SK-N-DZ (cell line): Measurements from ENCODE around the gene PCP4. TPM values are rescaled to one million over a fixed set of nuclear protein-coding genes. Genes with fewer than 3 reads are reported as not detected.
A peak's percentile ranks its signal among the peaks of the same experiment; 100 is the strongest.

Experiments used
- DNase-seq: peaks from one replicate; pipeline ENCODE4 v3.0.0-alpha.2; 2015; ENCODE audit warnings: low spot score
- polyA plus RNA-seq, 2 experiments: library from polyadenylated mRNA; depleted of rRNA; stranded (reverse); fragments of >200 nt; gene quantifications; 2 replicates each; pipeline ENCODE4 v1.2.3, GENCODE V29; 2014

PCP4 gene
- polyA plus RNA-seq (2014; cell fraction: cytosol; rRNA removed), result not detected in 2 replicates
- not detected in 2 replicates for polyA plus RNA-seq (2014; cell fraction: nucleus; rRNA removed)

GRCh38 chr21:39867198-39867650, at the start of gene PCP4:
TSS of gene PCP4 (plus strand) at chr21:39867438. CDS start at chr21:39867502, 64 bp downstream.
- peak; percentile 55 for DNase-seq

DNA sequence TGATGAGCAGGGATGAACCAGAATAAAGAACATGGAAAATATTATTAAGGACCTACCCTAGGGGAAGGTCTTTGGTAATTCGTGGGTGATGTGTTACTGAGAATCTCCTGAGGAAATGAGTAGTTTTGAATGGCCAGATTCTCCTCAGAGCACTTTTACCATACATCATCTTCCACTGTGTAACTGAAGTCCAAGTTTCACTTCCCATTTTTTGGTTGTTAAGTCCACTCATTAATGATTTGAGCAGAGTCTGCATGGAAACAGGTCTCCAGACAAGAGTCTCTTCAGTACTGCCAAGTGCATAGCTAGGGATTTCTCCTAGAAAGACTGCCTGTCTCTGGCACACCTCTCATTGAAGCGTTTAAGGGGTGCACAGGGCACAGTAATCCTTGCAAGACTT, 48.7 kb upstream of the PCP4 start:
- DNase-seq, result no peak

- DNase-seq, result no peak
Observed at GRCh38 chr21:39822042-39822441, 45.2 kb upstream of the PCP4 start.

GRCh38 chr21:39825250-39825649, 42.0 kb upstream of the PCP4 start:
- no peak for DNase-seq

DNA sequence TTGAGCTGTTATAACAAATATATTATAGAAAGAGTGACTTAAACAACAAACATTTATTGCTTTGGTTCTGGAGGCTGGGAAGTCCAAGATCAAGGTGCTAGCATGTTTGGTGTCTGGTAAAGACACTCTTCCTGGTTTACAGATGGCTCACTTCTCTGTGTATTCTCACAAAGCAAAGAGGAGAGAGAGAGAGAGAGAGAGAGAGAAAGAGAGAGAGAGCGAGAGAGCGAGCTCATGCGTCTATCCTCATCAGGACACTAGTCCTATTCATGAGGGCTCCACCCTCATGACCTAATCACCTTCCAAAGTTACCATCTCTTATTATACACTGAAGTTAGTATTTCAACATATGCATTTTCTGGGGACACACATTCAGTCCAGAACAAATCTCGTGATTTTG, 32.7 kb upstream of the PCP4 start:
- no peak for DNase-seq

DNA sequence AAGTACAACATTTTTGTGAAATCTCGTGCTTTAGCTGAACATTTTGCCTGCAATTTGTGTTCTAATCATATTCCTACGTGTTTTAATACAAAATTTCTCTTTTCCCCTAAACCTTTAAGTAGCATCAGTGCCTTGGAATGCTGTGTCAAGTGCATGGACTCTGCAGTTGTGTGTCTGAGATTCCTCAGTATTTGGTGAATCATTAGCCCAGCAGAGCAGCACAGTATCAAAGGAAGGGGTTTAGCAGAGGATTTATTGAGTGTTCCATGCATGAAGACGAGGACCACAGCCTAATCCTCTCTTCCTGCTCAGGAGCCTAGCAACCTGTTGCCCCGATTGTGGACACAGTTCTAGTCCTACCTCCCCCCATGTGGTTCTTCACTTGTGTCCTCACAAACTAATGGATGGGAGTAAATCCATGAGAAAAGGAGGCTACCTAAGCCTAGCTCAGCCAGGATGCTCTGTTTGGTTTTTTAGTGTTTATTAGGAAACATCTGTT, 29.3 kb upstream of the PCP4 start:
- DNase-seq, result no peak

- DNase-seq, result no peak
Observed at GRCh38 chr21:39840373-39841097, 26.7 kb upstream of the PCP4 start.

GRCh38 chr21:39842741-39843459, 24.3 kb upstream of the PCP4 start:
- DNase-seq, result no peak

DNA sequence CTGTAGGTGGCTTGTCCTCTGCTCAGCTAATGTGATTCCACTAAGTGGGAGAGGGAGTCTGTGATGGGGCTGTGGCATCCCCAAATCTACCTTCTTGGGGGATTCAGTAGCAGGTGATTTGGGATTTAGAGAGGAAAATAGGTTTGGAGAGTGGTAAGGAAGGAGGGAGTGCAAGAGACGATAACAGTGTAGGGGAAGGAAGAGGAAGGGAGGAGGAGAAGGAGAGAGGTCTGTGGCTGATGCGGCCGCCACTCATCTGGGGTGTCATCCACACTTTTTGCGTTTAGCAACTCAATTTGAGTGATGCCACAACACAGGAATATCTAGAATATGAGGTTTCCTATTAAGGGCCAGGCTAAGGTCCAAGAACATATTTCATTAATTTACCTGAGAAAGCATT, 23.8 kb upstream of the PCP4 start:
- no peak for DNase-seq

- DNase-seq, result no peak
Observed at GRCh38 chr21:39843916-39844315, 23.3 kb upstream of the PCP4 start.

GRCh38 chr21:39845571-39846130, 21.6 kb upstream of the PCP4 start:
- DNase-seq, result no peak

DNA sequence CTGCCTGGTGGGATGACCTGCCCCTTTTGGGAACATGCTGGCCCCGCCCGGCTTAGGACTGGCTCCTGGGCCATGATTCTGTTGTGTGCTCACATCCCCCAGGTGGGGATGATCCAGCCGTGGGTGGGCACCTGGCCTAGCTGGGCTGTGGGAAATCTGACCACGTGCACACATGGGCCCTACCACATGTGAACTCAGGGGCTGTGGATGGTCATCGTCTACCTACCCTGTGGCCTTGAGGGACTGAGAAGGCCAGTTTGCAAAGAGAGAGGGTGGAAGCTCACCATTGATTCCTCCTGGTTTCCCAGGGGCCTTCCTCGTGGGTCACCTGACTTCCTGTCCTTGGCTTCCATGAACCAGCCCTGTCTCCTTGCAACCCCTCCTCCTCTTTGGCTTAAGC, 19.4 kb upstream of the PCP4 start:
- no peak for DNase-seq

DNA sequence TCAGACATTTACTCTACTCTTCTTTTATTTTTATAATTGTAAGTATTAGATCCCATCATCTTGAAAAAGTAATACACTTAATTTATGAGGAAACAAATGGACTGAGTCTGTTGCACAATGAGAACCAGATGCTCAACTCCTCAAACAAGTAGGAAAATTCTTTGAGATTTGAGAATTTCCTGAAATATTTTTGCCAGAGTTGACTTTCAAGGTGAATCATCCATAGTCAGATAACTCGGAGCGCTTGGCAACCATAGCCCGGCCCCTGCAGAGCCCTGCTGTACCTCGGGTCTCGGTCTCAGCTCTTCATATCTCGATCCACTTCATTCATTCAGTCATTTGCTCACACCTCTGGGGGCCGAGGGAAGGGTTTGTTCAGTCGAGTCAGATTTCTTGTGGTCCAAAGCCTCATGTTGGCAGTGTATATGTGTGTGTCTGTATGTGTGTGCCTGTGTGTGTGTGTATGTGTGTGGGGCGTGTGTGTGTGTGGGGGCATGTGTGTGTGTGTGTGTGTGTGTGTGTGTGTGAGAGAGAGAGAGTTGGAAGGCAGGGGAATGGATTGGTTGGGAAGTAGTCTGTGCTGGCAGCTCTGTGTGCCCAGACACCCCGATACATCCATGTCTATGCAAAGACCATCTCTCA, 18.1 kb upstream of the PCP4 start:
- no peak for DNase-seq

DNA sequence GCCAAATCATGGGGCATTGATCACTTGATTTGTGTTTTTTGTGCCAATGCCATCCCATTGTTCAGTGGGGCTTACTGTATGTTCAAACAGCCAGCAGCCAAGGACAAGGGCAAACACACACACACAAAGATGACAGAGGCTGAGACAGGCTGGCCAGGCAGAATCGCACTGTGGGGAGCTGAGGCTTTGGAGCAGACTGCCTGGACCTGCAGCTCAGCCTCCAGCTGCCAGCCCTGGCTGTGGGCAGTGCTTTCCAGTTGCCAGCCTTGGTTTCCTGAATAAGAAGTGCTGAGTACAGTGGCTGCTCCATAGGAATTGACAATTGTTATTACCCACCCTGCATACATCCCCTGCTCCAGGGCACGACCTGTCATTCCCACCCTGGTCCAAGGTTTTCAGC, 16.9 kb upstream of the PCP4 start:
- no peak for DNase-seq

DNA sequence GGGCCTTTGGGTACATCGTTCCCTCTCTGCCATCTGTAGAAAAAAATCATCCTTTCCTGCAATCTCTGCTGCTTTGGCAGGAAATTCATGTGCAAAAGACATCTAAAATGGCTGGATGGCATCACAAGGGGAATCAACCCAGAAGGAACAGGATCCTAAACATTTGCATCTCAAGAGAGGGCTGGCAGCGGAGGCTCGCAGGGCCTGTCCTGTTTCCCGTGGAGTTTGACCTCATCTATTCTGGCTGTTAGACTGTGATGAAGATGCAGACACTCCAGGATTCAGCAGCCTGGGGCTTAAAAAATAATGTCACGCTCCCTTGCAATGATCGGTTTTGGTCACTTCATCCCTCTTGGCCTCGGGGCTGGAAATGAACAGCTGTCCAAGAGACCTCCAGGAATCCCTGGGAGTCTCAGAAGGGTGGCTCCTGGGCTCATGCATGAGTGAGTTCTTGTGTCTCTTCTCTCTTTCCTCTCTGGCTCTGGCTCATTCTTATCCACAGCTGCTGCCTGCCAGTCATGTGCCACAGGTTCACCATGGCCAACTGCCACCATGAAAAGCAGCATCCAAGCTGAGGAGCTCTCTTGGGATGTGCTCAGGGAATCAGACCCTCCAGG, 16.1 kb upstream of the PCP4 start:
- no peak for DNase-seq

DNA sequence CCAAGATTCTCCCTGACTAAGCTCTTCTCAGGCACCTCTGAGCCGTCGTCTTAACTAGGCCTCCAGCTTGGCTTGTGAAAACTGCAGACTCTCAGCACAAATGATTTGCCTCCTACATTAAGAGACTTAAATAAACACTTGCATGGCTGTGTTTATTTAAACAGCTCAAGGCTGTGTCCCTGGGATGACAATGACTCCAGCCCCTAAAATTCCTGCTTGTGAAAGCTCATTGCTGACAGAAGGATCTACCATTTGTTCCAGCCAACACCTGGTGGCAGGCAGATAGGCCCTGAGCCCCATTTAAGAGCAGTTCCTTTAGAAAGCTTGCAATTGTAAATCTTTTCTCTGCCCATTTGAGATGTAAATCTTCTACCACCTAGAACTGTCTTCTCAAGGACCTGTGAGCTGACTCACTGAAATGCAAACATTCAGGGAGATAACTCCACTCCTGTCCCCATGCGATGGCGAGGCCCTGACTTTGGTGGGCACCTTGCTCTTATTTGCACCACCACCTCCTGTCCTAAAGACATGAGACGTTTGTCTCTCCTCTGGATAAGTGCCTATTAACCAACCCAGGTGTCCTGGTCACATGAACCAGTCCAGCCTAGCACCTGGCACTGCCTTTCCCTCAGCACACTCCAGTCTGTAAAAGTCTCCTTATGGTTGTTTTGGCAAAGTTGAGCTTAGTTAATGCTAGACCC, 15.1 kb upstream of the PCP4 start:
- DNase-seq, result no peak

- DNase-seq, result no peak
Observed at GRCh38 chr21:39852726-39853500, 14.3 kb upstream of the PCP4 start.

- DNase-seq, result no peak
Observed at GRCh38 chr21:39854572-39854971, 12.7 kb upstream of the PCP4 start.

DNA sequence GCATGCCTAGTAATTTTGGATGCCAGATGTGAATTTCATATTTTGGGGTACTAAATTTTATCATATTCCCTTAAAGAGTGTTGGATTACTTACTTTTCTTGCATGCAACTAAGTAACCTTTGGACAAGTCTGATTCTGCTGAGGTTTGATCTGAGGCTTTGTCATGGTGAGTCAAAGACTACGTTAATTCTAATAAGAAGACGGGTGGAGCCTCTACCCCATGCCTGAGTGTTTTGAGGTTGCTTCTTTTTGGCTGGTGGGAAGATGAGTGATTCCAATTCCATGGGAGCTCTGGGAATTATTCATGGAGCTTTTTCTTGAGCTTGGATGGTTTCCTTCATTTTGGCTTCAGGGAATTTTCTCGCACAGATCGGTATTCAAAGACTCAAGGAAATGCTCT, 11.6 kb upstream of the PCP4 start:
- no peak for DNase-seq

- no peak for DNase-seq
Observed at GRCh38 chr21:39860600-39860999, 6.6 kb upstream of the PCP4 start.
